ENCODE results near the gene MAGI1.

The MAGI1 gene

DNA sequence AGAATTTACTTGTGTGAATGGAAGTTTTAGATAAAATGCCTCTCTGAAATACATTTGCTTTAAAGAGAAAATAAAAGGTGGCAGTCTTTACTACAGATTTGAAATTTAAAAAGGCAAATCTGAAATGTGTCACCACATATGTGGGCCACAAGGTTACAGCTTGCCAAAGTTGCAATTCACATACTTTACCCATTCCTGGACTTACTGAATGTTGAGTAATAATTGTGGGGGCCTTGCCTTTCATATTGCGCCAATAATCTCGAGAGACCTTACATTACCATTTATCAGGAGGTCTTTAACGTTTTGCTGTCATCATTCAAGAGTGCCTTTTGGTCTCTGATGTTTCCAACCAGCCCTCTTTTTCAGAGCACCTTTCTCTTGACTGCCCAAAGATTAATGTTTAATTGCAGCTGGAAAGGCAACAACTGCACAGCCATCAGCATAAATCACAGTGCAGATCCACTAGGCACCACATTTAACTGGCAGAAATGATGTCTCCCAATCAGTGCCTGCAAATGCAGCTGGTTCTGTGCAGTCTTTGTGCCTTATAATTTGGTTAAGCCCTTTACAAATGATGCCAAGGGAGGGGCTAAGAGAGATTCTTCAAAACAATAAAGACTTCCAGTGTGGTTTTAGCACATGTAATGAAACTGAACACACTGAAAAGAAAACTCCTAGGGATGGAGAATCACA is 206.8 kb downstream of the MAGI1 start:
- TF ChIP-seq EZH2phosphoT487 (IDR thresholded peaks at IDR 0.05; ENCODE audit: borderline replicate concordance), result no peak
- TF ChIP-seq, protein P1, sequence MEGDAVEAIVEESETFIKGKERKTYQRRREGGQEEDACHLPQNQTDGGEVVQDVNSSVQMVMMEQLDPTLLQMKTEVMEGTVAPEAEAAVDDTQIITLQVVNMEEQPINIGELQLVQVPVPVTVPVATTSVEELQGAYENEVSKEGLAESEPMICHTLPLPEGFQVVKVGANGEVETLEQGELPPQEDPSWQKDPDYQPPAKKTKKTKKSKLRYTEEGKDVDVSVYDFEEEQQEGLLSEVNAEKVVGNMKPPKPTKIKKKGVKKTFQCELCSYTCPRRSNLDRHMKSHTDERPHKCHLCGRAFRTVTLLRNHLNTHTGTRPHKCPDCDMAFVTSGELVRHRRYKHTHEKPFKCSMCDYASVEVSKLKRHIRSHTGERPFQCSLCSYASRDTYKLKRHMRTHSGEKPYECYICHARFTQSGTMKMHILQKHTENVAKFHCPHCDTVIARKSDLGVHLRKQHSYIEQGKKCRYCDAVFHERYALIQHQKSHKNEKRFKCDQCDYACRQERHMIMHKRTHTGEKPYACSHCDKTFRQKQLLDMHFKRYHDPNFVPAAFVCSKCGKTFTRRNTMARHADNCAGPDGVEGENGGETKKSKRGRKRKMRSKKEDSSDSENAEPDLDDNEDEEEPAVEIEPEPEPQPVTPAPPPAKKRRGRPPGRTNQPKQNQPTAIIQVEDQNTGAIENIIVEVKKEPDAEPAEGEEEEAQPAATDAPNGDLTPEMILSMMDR (conservative IDR thresholded peaks at IDR 0.05; ENCODE audit: low read length), result no peak

DNA sequence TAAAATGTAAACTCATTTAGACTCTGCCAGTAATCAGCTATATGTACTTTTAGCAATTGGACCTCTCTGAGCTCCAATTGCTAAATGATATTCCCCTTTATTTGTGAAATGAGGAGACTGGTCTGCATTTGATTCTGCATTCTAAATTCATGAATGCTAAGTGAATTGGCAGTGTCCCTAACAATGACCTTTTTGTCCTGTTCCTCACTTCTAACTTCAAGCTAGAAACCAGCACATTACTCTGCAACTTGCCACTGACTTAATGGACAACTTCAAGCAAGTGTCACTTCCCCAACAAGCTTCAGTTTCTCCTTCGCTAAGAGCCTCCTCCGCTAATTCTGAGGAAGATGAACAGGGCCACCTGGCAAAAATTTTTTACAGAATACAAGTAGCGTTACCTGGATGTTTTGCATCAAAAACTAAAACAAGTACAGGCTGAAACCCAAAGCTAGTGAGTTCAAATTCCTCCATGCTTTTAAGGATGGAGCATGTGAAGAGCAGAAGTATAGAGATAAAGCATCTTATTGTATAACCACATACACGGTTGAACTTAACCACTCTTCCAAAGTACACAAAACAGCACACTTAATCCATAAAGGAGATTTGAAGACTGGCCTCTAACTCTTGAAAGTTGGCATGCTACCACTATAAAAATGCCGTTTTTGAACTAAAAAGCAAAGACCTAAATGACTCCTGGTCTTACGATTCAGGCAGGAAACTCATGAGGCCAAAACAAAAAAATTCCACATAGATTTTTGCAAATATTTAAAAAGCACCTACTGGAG is 207.6 kb downstream of the MAGI1 start:
- Histone ChIP-seq H4K20me1 (ENCODE audit: insufficient read depth, low read length, poor library complexity, severe bottlenecking) (no peaks in the 10 kb centered on the region), H3F3A (ENCODE audit: low read depth) (no peaks in the 10 kb centered on the region), H3K9ac (ENCODE audit: low read depth, low read length, poor library complexity, severe bottlenecking) (no peak overlapping the region), H3K4me2 (ENCODE audit: low read depth, low read length, poor library complexity, severe bottlenecking) (no peak overlapping the region), H3K4me1 (ENCODE audit: insufficient read depth, low read length, poor library complexity, severe bottlenecking) (peaks cover 24% of the 10 kb centered on the region), H3K36me3 (ENCODE audit: insufficient read depth, low read length) (no peaks in the 10 kb centered on the region), H3K9me2 (replicated peaks; ENCODE audit: low read depth, low read length) (no peaks in the 10 kb centered on the region), H3K27me3 (ENCODE audit: insufficient read depth, low read length, poor library complexity, severe bottlenecking) (no peaks in the 10 kb centered on the region), H3K4me3 (ENCODE audit: low read length, poor library complexity, severe bottlenecking) (no peak overlapping the region), H2AFZ (ENCODE audit: low read length) (no peak overlapping the region), H3K9me3 (ENCODE audit: insufficient read depth, low read depth, low read length) (no peaks in the 10 kb centered on the region), H3K79me2 (ENCODE audit: insufficient read depth, low read length) (no peaks in the 10 kb centered on the region)
- no peak for TF ChIP-seq EZH2phosphoT487 (IDR thresholded peaks at IDR 0.05; ENCODE audit: borderline replicate concordance)
- TF ChIP-seq, protein P1 (conservative IDR thresholded peaks at IDR 0.05; ENCODE audit: low read length), result no peak

More for the DNA sequence above, 206.8 kb downstream of the MAGI1 start:
- Histone ChIP-seq H3K9me2 (replicated peaks; ENCODE audit: low read depth, low read length) (no peaks in the 10 kb centered on the region), H3K4me1 (ENCODE audit: insufficient read depth, low read length, poor library complexity, severe bottlenecking) (peaks cover 24% of the 10 kb centered on the region), H3K27me3 (ENCODE audit: insufficient read depth, low read length, poor library complexity, severe bottlenecking) (no peaks in the 10 kb centered on the region), H3K9me3 (ENCODE audit: insufficient read depth, low read depth, low read length) (no peaks in the 10 kb centered on the region), H3K79me2 (ENCODE audit: insufficient read depth, low read length) (no peaks in the 10 kb centered on the region), H3K9ac (ENCODE audit: low read depth, low read length, poor library complexity, severe bottlenecking) (no peak overlapping the region), H3K36me3 (ENCODE audit: insufficient read depth, low read length) (no peaks in the 10 kb centered on the region), H3K4me2 (ENCODE audit: low read depth, low read length, poor library complexity, severe bottlenecking) (no peak overlapping the region), H4K20me1 (ENCODE audit: insufficient read depth, low read length, poor library complexity, severe bottlenecking) (no peaks in the 10 kb centered on the region), H3K4me3 (ENCODE audit: low read length, poor library complexity, severe bottlenecking) (no peak overlapping the region), H2AFZ (ENCODE audit: low read length) (no peak overlapping the region), H3F3A (ENCODE audit: low read depth) (no peaks in the 10 kb centered on the region)

DNA sequence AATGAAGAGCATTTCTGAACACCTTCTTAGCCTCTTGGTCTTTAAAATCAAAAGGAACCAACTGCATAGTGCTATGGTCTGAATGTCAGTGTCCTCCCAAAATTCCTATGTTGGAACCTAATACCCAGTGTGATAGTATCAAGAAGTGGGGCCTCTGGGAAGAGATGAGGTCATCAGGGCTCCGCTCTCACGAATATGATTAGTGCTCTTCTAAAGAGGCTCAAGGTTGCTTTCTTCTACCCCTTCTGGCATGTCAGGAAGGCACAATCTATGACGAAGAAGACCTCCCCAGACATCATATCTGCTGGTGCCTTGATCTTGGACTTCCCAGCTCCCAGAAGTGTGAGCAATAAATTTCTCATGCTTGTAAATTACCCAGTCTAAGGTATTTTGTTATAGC is 209.5 kb downstream of the MAGI1 start:
- Histone ChIP-seq H4K20me1 (ENCODE audit: insufficient read depth, low read length, poor library complexity, severe bottlenecking) (no peaks in the 10 kb centered on the region), H3K79me2 (ENCODE audit: insufficient read depth, low read length) (no peaks in the 10 kb centered on the region), H3K4me1 (ENCODE audit: insufficient read depth, low read length, poor library complexity, severe bottlenecking) (peaks cover 21% of the 10 kb centered on the region), H3K4me2 (ENCODE audit: low read depth, low read length, poor library complexity, severe bottlenecking) (no peak overlapping the region), H3K9ac (ENCODE audit: low read depth, low read length, poor library complexity, severe bottlenecking) (no peak overlapping the region), H3K9me3 (ENCODE audit: insufficient read depth, low read depth, low read length) (no peaks in the 10 kb centered on the region), H3K9me2 (replicated peaks; ENCODE audit: low read depth, low read length) (no peaks in the 10 kb centered on the region), H3K36me3 (ENCODE audit: insufficient read depth, low read length) (no peaks in the 10 kb centered on the region), H2AFZ (ENCODE audit: low read length) (no peak overlapping the region), H3K27me3 (ENCODE audit: insufficient read depth, low read length, poor library complexity, severe bottlenecking) (no peaks in the 10 kb centered on the region), H3F3A (ENCODE audit: low read depth) (no peaks in the 10 kb centered on the region), H3K4me3 (ENCODE audit: low read length, poor library complexity, severe bottlenecking) (no peak overlapping the region)
- no peak for TF ChIP-seq EZH2phosphoT487 (IDR thresholded peaks at IDR 0.05; ENCODE audit: borderline replicate concordance)
- TF ChIP-seq, protein P1 (conservative IDR thresholded peaks at IDR 0.05; ENCODE audit: low read length), result no peak

Data from Loucy (cell line).